Midbrain (tissue), 1 donor: ENCODE measurements around the gene TRPC5OS.

Experiments
- DNase-seq: peaks from one replicate; lab custom pipeline; 2025; lab: John Stamatoyannopoulos, UW

Gene TRPC5OS

DNA sequence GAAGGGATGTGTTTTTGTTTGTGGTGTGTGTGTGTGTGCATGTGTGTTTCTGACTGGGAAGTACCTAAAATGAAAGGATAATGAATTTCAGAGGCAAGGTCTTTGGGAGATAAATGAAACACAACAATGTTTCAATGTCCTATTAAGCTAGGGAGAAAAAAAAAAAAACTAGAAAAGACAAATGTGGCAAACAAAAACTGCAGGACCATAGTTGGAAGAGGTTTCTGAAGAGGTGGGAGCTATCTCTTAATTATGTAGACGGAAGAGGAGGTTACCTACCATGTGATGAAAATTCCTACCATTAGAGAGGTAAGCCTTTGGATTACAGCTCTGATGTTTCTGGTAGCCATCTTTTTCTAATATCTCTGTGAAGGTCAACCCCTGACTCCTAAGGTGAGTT, at the start of gene TRPC5OS:
Gene TRPC5OS, plus strand, starts transcription at position 301 of the 400 bp plus-strand sequence. CDS start 25,669 bp downstream, outside the sequence.
- no peak for DNase-seq

GRCh38 chrX:111829345-111829744, 46.6 kb upstream of the TRPC5OS start:
- no peak for DNase-seq

- DNase-seq: no peak
Measured at GRCh38 chrX:111830571-111830970, 45.4 kb upstream of the TRPC5OS start.

GRCh38 chrX:111831343-111831742, 44.6 kb upstream of the TRPC5OS start:
- peak; percentile 22 for DNase-seq

DNA sequence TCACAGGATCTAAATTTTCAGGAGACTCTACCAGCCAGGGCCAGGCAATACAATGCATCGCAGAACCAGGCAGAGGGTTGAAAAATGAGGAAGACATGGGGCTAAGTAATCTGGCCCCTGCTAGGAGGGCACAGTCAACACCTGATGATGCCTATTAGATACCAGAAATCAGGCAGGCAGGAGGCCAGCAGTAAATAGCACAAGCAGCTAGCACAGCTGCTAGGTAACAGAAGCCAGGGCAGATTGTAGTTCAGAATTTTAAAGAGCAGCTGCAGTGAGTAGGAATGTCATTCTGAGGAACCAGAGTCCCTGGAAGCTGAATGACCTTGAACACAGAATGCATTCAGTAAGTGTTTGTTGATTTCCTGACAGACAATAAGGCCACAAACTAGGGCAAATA, 38.8 kb upstream of the TRPC5OS start:
- DNase-seq: no peak

DNA sequence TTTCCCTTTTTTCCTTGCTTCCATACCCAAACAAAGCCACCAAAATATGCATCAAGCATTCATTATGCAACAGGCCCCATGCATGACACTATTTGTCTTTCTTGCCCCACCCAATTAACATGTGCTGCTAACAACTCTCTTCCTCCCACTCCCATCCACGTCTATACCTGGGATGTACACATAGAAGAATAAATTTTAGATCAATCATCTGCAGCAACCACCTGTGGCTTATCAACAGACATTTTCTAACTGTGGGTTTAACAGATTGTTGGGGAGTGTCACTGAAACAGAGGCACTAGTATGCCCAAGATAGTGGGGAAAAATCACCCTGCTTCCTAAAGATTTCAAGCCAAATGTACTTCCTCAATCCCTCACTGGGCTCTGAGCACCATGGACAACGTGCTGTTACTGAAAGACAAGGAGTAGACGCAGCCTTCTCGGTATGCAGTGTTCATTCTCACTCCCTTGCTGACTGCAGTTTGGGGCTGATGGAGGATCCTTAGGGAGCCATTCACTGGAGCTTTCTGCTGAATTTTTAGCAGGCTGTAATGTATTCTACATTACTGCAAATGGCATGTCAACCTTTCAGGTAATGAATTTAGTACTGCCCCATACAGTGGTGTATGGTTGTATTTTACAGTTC, 28.4 kb upstream of the TRPC5OS start:
- DNase-seq: no peak

- no peak for DNase-seq
Measured at GRCh38 chrX:111848541-111848940, 27.4 kb upstream of the TRPC5OS start.

- DNase-seq: no peak
Measured at GRCh38 chrX:111850975-111851374, 25.0 kb upstream of the TRPC5OS start.

- DNase-seq: no peak
Measured at GRCh38 chrX:111854556-111855490, 21.2 kb upstream of the TRPC5OS start.

DNA sequence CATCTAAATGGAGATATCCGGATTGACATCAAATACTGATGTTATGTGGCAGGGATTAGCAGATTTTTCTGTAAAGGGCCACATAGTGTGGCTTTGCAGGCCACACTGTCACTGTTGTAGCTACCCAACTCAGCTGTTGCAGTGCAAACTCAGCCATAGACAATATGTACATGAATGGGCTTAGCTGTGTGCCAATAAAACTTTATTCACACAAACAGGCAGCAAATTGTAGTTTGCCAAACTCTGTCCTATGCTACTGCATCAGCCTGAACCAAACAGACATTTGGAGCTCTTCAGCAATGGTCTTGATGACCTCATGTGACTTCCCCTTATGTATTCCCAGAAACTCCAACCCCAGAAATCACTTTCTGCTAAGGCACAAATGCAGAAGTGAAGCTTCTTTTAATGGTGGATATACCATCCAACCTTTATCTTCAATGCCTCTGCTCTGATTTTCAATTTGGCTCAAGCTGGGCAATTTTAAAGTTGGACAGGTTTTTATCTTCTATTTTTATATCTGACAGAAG, 18.4 kb upstream of the TRPC5OS start:
- DNase-seq: no peak

DNA sequence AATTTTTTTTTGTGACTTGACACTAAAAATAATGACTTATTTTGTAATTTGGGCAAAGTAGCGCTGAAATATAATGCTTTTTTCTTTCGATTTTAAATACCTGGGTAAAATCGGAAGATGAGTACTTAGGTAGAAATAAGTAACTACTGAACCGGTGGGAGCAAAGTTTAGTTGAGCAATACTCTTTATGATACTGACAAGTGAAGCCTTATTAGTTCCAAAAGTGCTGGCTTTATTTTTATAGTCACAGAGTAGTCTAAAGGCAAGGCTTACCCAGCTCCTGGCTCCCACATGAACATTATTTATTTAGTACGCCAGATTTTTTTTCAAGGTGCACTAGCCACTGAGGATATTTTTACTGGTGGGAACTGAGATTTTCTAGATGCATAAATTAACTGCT, 14.4 kb upstream of the TRPC5OS start:
- DNase-seq: no peak

- DNase-seq: no peak
Measured at GRCh38 chrX:111867236-111867635, 8.7 kb upstream of the TRPC5OS start.

DNA sequence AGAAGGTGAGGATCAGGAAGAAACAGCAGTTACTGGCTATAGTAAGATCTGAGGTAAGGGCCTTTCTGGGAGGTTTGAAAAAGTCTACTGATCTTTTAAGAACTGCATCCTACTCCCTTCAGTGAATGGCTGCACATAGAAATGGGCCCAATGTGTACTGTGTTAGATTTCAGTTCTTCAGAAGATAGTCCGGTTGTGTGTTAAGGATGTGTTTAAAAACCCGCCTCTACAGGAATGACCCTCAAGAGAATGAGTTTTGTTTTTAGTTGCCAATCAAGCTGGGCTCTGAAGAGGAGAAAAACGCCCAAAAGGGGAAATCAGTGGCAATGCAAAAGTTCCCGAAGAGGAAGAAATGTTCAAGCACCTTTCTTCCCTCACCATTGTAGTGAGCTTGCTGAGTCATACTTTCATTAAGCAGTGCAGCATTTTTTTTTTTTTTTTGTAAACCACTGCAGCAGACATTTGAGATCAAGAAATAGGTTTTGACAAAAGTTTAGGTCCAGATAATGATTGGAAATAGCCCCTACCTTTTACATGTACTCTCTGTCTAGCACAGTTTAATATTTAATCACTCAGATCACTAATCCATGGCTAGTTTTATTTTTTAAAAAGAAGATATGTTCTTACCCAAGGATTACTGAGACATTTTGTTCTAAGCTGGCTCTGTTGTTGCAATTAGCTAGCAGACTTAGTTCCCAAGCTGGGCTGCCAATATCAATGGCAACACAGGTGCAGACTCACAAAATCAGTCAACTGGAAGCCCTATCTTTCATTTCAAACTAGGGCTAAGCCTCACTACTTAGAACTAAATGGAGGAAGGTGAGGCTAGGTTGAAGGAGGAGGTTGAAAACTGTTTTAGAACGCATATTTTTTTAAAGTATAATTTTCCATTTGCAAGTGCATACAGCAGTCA, 7.0 kb upstream of the TRPC5OS start:
- no peak for DNase-seq

DNA sequence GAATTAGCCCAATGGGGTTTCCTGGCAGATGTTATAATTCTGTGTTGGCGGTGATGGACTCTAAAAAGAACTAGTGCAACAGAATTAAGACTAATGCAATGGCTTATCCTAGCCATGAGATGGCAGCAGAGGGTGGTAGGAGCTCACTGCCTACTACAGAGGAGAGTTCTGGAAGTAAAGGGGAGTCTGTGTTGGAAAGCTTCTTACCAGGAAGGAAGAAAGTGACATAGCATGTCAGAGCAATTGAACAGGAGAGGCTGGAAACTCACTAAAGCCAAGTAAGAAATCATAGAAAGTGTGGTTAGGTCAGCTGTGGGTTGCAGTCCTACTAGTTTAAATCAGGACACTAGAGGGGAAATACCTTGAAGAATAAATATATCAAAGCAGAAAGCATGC, 6.3 kb upstream of the TRPC5OS start:
- peak; percentile 52 for DNase-seq

GRCh38 chrX:111874241-111874640, 1.7 kb upstream of the TRPC5OS start:
- no peak for DNase-seq

DNA sequence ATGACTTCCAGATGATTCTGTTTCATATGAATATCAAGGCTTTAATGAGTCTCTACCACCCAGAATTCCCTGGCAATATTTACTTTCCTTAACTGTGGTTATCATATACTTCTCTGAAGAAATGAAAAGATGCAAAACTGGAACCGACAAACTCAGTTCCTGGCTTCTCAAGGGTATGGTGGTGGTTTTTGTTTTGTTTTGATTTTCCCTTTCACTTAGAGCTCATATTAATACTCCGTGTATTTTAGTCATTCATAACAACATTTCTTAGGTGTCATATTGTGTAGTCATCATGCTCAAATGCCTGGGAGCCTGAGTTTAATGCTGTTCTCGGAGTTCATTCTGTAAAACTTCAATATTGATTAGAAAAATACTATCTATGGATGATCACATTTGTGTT, 665 bp downstream of the TRPC5OS start:
- DNase-seq: no peak

GRCh38 chrX:111877681-111878080, 1.7 kb downstream of the TRPC5OS start:
- DNase-seq: no peak

DNA sequence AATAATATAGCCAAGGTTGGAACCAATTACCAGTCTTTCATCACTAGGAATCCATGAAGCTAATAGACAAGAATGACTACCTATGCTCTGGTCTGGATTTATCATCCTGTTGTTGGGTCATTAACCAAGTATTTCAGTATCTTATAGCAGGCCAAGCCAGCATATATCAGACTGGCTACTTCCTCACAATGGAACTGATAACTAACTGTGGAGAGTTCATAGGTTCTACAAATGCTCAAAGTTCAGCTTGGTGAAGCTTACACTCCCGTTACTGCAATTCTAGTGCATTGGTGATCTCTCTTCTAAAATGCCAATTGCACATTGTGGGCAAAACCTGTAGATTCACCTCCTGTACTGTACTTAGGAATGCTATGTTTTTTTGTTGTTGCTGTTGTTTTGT, 4.8 kb downstream of the TRPC5OS start:
- no peak for DNase-seq

DNA sequence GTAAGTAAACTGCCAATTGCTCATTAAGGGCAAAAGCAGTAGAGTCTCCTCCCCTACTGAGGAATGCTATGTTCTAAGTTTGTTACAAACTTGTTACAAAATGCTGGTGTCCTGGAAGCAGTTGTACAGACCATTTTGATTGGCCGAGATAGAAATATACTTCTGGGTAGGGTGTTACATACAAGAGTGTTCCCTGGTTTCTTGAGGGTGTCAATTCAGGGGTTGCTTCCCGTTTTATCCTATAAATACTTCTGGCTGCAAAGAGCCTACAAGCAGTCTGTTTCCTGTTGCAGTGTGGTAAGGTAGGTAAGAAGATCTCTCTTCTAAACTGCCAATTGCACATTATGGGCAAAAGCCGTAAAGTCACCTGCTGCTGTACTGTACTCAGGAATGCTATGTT, 5.7 kb downstream of the TRPC5OS start:
- DNase-seq: no peak

DNA sequence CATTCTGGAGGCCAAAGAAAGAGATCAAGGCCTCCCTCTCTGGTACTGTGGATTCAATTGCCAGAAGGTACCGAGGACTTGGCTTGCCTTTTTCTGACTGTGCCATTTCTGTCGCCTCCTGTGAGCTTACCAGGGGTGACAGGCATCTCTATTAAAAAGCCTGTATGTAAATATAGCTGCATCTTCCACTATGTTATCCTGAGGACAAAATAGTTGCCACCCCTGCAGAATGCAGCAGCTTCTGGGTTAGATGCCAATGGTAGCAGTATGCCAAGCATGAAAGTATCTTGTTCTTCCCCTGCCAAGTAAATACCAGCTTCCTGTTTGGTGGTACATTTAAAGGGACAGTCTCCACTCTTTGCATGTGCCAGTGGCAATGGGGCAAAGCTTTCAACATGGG, 10.7 kb downstream of the TRPC5OS start:
- DNase-seq: no peak

DNA sequence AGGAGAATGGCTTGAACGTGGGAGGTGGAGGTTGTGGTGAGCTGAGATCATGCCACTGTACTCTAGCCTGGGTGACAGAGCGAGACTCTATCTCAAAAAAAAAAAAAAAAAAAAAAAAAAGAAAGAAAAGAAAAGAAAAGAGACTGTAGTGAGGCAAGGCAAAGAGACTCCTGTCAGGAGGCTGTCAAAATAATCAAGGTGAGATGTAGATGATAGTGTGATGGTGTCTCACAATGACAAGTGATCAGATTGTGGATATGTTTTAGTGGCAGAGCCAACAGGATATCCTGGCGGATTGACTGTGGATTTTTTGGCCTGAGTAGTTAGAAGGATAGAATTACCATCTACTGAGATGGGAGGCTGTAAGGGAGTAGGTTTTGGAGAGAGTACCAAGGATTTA, 12.6 kb downstream of the TRPC5OS start:
- DNase-seq: no peak

GRCh38 chrX:111892375-111892774, 16.4 kb downstream of the TRPC5OS start:
- DNase-seq: no peak
